Measurements from ENCODE around the gene FPR3.

GRCh38 chr19:51816711-51817110 is 21.8 kb downstream of the FPR3 start:
- TF ChIP-seq CTCF (IDR thresholded peaks at IDR 0.05; ENCODE audit: low read depth, low read length) (no peak), EZH2phosphoT487 (IDR thresholded peaks at IDR 0.05; ENCODE audit: low read depth) (no peak)

Data from OCI-LY3 (cell line).